HG03558 (cell line): ENCODE results near the gene VPS37B.
"Not testable (repeated sequence)": the region's sequence is repeated elsewhere in the genome, so short reads cannot be mapped to it uniquely, and the experiment has no call there.

Experiments used
- ATAC-seq: cut with Tn5 transposase; IDR thresholded peaks from one replicate; pipeline ENCODE4 v1.9.1; 2021; ENCODE audit warnings: moderate number of reproducible peaks; ENCODE audit not compliant: unreplicated experiment; ENCODE audit errors: extremely low read depth

The VPS37B gene, protein sequence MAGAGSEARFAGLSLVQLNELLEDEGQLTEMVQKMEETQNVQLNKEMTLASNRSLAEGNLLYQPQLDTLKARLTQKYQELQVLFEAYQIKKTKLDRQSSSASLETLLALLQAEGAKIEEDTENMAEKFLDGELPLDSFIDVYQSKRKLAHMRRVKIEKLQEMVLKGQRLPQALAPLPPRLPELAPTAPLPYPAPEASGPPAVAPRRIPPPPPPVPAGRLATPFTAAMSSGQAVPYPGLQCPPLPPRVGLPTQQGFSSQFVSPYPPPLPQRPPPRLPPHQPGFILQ

GRCh38 chr12:122895704-122896636 lies at the start of gene VPS37B:
VPS37B (minus strand) TSS chr12:122896124; CDS start chr12:122896062, 62 bp downstream.
- no peak for ATAC-seq

DNA sequence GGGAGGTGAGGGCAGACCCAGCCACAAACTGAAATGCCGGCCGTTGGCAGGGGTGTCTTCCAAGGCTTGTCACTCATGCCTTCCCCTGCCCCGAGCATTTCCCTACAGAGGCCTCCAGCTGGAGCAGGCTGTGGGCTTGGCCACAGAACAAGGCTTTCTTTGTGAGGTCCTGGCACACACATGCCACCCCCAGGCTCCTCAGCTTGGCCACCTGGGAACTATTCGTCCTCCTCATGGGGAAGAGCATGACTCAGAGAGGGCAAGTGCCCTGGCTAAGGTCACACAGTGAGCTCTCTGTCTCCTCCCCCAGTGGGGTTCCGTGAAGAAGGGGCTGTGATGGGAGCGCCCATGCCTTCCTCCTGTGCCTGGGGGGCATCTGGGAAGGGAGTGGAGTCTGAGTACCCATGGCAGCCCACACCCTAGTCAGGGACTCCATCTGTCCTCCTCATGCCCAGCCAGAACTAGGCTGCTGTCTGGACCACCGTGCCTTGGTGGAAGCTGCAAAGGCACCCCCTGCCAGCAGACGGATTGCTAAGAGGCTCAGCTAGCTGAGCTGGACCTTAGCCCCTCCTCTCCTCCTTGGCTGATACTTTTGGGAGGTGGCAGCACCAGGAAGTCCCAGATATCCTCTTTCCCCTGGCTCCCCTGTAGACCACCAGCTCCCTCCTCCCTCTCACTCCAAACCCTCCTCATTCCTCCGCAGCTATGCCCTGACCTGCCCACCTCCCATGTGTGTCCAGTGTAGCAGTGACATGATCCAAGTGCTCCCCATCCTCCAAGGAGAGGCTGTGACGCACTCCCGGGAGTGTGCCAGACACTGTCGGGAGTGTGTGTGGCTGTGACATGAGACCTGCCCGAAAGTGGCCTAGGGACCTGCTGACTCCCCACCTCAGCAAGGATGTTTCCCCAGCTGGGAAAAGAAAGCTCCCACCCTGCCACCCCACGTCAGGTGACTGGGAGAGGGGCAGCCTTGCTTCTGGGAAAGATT lies 49.0 kb upstream of the VPS37B start:
- ATAC-seq, result no peak

- no peak for ATAC-seq
These were observed 47.3 kb upstream of the VPS37B start for GRCh38 chr12:122943196-122943595.

- ATAC-seq, result no peak
These were observed 46.7 kb upstream of the VPS37B start for GRCh38 chr12:122942637-122943036.

- not testable (repeated sequence) for ATAC-seq
These were observed 45.4 kb upstream of the VPS37B start for GRCh38 chr12:122941351-122941750.

DNA sequence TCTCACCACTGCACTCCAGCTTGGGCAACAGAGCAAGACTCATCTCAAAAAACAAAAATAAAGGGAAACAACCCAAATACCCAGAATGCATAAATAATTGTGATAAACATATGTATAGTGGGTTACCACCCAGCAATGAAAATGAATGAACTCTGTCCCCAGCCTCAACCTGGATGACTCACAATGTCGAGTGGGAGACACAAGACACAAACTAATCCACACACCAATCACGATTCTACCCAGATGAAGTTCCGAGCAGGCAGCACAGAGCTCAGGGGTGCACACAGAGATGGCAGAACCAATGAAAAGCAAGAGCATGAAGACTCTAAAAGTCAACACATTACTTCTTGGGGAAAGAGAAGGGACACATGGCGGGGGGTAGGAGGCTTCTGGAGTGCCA lies 43.2 kb upstream of the VPS37B start:
- no peak for ATAC-seq

- no peak for ATAC-seq
These were observed 41.7 kb upstream of the VPS37B start for GRCh38 chr12:122937622-122938091.

DNA sequence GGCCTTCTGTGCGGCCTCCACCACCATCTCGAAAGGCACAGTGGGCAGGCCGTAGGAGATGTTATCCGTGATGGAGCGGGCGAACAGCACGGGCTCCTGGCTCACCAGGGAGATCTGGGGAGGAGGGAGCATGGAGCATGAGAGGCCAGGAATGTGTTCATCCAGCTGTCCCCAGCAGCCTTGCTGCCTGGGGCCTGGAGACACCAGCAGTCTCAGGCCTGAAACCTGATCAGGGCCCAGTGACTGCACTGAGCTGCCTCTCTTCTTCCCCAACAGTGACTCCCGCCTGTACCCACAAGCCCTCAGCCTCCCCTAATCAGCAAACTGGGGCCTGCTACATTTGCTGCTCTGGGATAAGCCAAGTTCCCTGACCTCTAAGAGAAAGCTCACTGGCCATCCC lies 39.4 kb upstream of the VPS37B start:
- ATAC-seq, result no peak

DNA sequence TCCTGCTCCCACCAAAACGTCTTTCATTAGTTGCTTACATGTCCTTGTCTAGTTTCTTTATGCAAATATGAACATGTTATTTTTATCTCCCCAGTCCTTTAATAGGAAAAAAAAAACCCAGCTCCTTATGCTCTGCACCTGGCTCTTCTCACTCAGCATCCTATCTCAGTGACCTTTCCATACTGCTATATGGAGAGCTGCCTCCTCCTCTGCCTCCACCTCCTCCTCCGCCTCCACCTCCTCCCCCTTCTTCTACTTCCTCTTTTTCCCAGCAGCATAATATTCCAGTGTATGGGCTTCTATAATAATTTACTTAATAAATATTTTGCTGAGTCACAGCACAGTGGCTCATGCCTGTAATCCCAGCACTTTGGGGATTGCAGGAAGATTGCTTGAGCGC lies 38.8 kb upstream of the VPS37B start:
- ATAC-seq, result no peak

DNA sequence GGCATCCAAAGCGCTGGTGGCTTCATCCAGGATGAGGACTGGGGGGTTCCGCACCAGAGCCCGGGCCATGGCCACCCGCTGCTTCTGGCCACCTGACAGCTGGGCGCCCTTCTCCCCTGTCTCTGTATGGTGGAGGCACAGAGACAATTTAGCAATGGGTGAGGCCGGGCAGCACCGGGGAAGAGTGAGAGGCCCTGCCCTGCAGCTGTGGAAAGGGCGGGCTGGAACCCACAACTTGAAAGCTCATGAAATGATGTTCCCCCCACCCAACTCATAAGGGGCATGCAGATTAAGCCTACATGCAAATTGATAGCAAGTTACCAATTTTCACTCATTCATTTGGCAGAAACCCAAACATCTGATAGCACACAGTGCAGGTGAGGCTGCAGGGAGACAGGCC lies 36.3 kb upstream of the VPS37B start:
- no peak for ATAC-seq

DNA sequence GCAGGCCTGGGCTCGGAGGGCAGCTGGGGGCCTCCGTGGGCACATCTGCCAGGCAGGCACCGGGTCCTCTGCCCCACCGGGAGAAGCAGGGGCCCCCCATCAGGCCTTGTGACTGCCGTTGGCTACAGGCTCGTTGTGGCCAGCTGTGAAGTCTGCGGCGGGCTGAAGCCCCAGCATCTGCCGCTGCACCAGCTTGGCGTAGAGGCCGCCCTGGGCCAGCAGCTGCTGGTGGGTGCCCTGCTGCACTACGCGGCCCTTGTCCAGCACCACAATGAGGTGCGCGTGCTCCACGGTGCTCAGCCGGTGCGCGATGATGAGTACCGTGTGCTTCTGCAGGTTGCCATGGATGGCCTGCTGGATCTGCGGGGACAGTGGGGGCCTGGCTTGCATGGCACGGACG lies 33.9 kb upstream of the VPS37B start:
- no peak for ATAC-seq

DNA sequence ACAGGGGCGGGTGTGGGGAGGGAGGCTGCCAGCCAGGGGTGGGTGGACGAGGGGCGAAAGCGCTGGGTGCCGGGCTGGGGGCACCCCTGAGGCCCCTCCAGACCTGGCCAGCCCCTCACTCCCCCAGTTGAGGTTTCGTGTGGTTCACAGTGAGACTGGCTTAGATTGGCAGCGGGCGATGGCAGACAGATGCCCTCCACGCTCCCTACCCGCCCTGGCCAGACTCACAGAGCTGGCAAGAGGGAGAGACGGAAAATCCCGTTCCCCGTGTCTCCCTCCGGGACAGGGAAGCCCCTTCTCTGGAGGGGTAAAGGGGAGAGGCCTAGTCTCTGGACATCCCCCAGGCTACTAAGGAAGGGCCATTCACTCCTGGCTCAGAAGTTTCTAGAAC lies 33.2 kb upstream of the VPS37B start:
- no peak for ATAC-seq

- ATAC-seq, result no peak
These were observed 32.7 kb upstream of the VPS37B start for GRCh38 chr12:122928404-122929147.

GRCh38 chr12:122927756-122928403 lies 32.0 kb upstream of the VPS37B start:
- ATAC-seq, result no peak

GRCh38 chr12:122921917-122922316 lies 26.0 kb upstream of the VPS37B start:
- no peak for ATAC-seq

GRCh38 chr12:122920687-122921086 lies 24.8 kb upstream of the VPS37B start:
- ATAC-seq, result no peak

GRCh38 chr12:122918827-122919226 lies 22.9 kb upstream of the VPS37B start:
- no peak for ATAC-seq

GRCh38 chr12:122917507-122918121 lies 21.7 kb upstream of the VPS37B start:
- no peak for ATAC-seq
